K562 (cell line): ENCODE measurements around the gene RNF215. TPM values are rescaled to one million over a fixed set of nuclear protein-coding genes. Genes with fewer than 3 reads are reported as not detected.

Source experiments
- BCOR ChIP-seq: fragments of 450-650 bp; IDR thresholded peaks from 2 replicates; pipeline ENCODE4 v1.6.1; 2016
- CBFB ChIP-seq: sonication (generic); formaldehyde crosslinking; IDR thresholded peaks from 2 replicates; pipeline ENCODE4 v1.4.0; 2020; ENCODE audit warnings: mild to moderate bottlenecking, missing genetic modification reagents
- E2F3 ChIP-seq: fragments of 250-450 bp; sonication (Bioruptor Pico); IDR thresholded peaks from 2 replicates; pipeline ENCODE4 v1.4.0; 2020; ENCODE audit warnings: mild to moderate bottlenecking
- HDAC3 ChIP-seq: fragments of 450-650 bp; IDR thresholded peaks from 2 replicates; pipeline ENCODE4 v1.6.1; 2018; ENCODE audit warnings: borderline replicate concordance, mild to moderate bottlenecking, moderate library complexity; ENCODE audit not compliant: partially characterized antibody
- PHTF2 ChIP-seq: fragments of 250-450 bp; sonication (Bioruptor Pico); IDR thresholded peaks from 2 replicates; pipeline ENCODE4 v1.5.0; 2021; ENCODE audit warnings: mild to moderate bottlenecking
- RBM39 ChIP-seq: fragments of 200-400 bp; formaldehyde crosslinking; optimal IDR thresholded peaks from 2 replicates; pipeline ENCODE3; 2018; ENCODE audit warnings: low read depth, low read length
- RHOXF2B ChIP-seq: fragments of 250-450 bp; sonication (Bioruptor Pico); conservative IDR thresholded peaks from 2 replicates; pipeline ENCODE4 v1.5.1; 2021
- SPI1 ChIP-seq: IDR thresholded peaks from 2 replicates; pipeline ENCODE4 v1.6.1; 2011; ENCODE audit warnings: low read depth, low read length, control low read depth, borderline replicate concordance
- TRIM28 ChIP-seq: fragments of 450-650 bp; IDR thresholded peaks from 2 replicates; pipeline ENCODE4 v1.6.1; 2017
- ZBTB33 ChIP-seq: sonication (generic); formaldehyde crosslinking; IDR thresholded peaks from 2 replicates; pipeline ENCODE4 v1.8.1; 2023; ENCODE audit warnings: mild to moderate bottlenecking, missing genetic modification reagents
- ZBTB34 ChIP-seq: fragments of 250-450 bp; sonication (Bioruptor Pico); IDR thresholded peaks from 2 replicates; pipeline ENCODE4 v1.8.0; 2021; ENCODE audit warnings: mild to moderate bottlenecking, moderate library complexity
- ZBTB40 ChIP-seq, 2 experiments: fragments of 450-650 bp in 1 of 2; sonication (generic) in 1 of 2; formaldehyde crosslinking in 1 of 2; IDR thresholded peaks; 2 replicates each; pipeline versions ENCODE4 v1.7.1 to v1.9.0; 2016 to 2022; ENCODE audit warnings: inconsistent platforms in 1 of 2, mild to moderate bottlenecking in 1 of 2, missing genetic modification reagents in 1 of 2
- ZNF398 ChIP-seq: fragments of 250-450 bp; sonication (Bioruptor Pico); IDR thresholded peaks from 2 replicates; pipeline ENCODE4 v1.8.0; 2021; ENCODE audit warnings: moderate library complexity, mild to moderate bottlenecking, inconsistent platforms
- ZNF551 ChIP-seq: fragments of 250-450 bp; sonication (Bioruptor Pico); IDR thresholded peaks from 2 replicates; pipeline ENCODE4 v1.5.0; 2021; ENCODE audit warnings: mild to moderate bottlenecking, moderate library complexity
- polyA plus RNA-seq, 8 experiments: library from polyadenylated mRNA; depleted of rRNA in 4 of 8; stranded (reverse) in 5 of 8; unstranded in 3 of 8; fragments of >200 nt; fragmentation: Nextera tagmentation in 2 of 8; fragmentation: Illumina TruSeq in 1 of 8; extraction: Ambion mirVana in 2 of 8; extraction: Trizol in 1 of 8; gene quantifications; 2 replicates each; pipeline versions ENCODE4 v1.2.1 to v1.2.3, GENCODE V29; 2011 to 2014; ENCODE audit warnings: inconsistent platforms in 1 of 8, missing spikeins in 1 of 8
- total RNA-seq, 7 experiments: library from RNA; depleted of rRNA in 6 of 7; stranded (reverse); fragments of >200 nt in 6 of 7; fragmentation: Illumina TruSeq in 2 of 7; extraction: Trizol in 2 of 7; gene quantifications; 2 replicates each; pipeline versions ENCODE4 v1.2.1 to v1.2.3, GENCODE V29; 2011 to 2021; ENCODE audit warnings: low replicate concordance in 1 of 7

RNF215 gene
- total and polyA plus RNA-seq, 9 of the 15 experiments (the other 6 are each of a cell fraction or from before 2014, with no cell fraction given): 0.08 to 9.8 (median 2.7) TPM

GRCh38 chr22:30435674-30436126, 48.5 kb upstream of the RNF215 start (continued):
- TF ChIP-seq ZBTB33 (CRISPR knock-in tag) (peak; percentile 98; the same call in 1 of the 2 replicates), ZNF551 (no peak), RHOXF2B (CRISPR knock-in tag) (no peak), E2F3 (CRISPR knock-in tag) (no peak), ZNF398 (no peak), ZBTB40 (IDR thresholded peaks at IDR 0.05) (peak; percentile 87), ZBTB40 (CRISPR knock-in tag; IDR thresholded peaks at IDR 0.05) (no peak), RBM39 (no peak), TRIM28 (no peak), ZBTB34 (CRISPR knock-in tag) (no peak), PHTF2 (CRISPR knock-in tag) (no peak), HDAC3 (no peak), SPI1 (peak; percentile 38; the same call in 1 of the 2 replicates), BCOR (0 out of 2 replicates have a peak, but pooled peaks have one; percentile 2), CBFB (CRISPR knock-in tag) (no peak)
